NOMO-1 (cell line): ENCODE results near the gene CISD2.
"Not testable (repeated sequence)": the region's sequence is repeated elsewhere in the genome, so short reads cannot be mapped to it uniquely, and the experiment has no call there.

Experiments used
- DNase-seq, 2 experiments: peaks; one replicate each; lab custom pipeline; 2025; ENCODE audit not compliant: unreplicated experiment in 2 of 2; lab: John Stamatoyannopoulos, UW

CISD2 gene

GRCh38 chr4:102901804-102902203 is 33.0 kb downstream of the CISD2 start:
- DNase-seq, result no peak

- DNase-seq, result no peak
These were observed 50.1 kb downstream of the CISD2 start for GRCh38 chr4:102918859-102919258.

GRCh38 chr4:102919697-102920096 is 50.9 kb downstream of the CISD2 start:
- not testable (repeated sequence) for DNase-seq

GRCh38 chr4:102935716-102936115 is 66.9 kb downstream of the CISD2 start:
- DNase-seq, result no peak

DNA sequence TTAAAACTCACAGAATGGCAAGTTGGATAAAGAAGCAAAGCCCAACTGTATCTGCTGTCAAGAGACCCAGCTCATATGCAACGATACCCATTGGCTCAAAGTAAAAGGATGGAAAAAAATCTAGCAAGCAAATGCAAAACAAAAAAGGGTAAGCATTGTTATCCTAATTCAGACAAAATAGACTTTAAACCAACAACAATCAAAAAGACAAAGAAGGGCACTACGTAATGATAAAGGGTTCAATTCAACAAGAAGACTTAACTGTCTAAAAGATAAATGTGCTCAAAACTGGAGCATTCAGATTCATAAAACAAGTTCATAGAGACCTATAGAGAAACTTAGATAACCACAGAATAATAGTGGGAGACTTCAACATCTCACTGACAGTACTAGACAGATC is 69.3 kb downstream of the CISD2 start:
- not testable (repeated sequence) for DNase-seq
